Mammary epithelial cell (primary cell): ENCODE measurements around the gene SLC26A5.

Experiments
- EZH2 ChIP-seq: IDR thresholded peaks from 2 replicates; pipeline ENCODE4 v1.6.1; 2012; ENCODE audit warnings: low read length, inconsistent platforms, borderline replicate concordance
- TF ChIP-seq, protein P1 (sequence below), 2 donors: IDR thresholded peaks in 1 of 2; conservative IDR thresholded peaks in 1 of 2; 2 replicates each; pipeline ENCODE4 v1.5.1; 2011 to 2012; ENCODE audit warnings: inconsistent platforms in 2 of 2, low read length in 2 of 2, mild to moderate bottlenecking in 2 of 2, control low read depth in 1 of 2, low read depth in 1 of 2; ENCODE audit not compliant: insufficient read depth in 1 of 2; ENCODE audit errors: extremely low read depth in 1 of 2

DNA sequence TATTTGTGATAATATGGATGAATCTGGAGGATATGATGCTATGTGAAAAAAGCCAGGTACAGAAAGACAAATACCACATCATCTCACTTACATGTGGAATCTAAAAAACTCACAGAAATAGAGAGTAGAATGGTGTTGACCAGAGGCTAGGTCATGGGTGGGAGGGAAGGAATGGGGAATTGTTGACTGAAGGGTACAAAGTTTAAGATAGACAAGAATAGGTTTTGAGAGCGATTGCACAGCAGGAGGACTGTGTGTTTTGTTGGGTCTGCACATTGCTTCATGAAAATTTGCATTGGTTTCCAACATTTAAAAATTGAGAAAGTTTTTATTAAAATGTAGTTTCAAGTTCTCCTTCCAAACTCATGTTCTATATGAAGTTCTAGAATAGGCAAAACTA is 8.4 kb downstream of the SLC26A5 start:
- TF ChIP-seq, protein P1, sequence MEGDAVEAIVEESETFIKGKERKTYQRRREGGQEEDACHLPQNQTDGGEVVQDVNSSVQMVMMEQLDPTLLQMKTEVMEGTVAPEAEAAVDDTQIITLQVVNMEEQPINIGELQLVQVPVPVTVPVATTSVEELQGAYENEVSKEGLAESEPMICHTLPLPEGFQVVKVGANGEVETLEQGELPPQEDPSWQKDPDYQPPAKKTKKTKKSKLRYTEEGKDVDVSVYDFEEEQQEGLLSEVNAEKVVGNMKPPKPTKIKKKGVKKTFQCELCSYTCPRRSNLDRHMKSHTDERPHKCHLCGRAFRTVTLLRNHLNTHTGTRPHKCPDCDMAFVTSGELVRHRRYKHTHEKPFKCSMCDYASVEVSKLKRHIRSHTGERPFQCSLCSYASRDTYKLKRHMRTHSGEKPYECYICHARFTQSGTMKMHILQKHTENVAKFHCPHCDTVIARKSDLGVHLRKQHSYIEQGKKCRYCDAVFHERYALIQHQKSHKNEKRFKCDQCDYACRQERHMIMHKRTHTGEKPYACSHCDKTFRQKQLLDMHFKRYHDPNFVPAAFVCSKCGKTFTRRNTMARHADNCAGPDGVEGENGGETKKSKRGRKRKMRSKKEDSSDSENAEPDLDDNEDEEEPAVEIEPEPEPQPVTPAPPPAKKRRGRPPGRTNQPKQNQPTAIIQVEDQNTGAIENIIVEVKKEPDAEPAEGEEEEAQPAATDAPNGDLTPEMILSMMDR (conservative IDR thresholded peaks at IDR 0.05 in 1 of 2, IDR thresholded peaks at IDR 0.05 in 1 of 2; ENCODE audit: extremely low read depth in 1 of 2, insufficient read depth in 1 of 2, low read depth in 1 of 2, low read length in 2 of 2): no peak
- no peak for TF ChIP-seq EZH2
